HG03432 (cell line): ENCODE data around the gene MPHOSPH10.
"Not testable (repeated sequence)": the region's sequence is repeated elsewhere in the genome, so short reads cannot be mapped to it uniquely, and the experiment has no call there.

Experiments used
- ATAC-seq: cut with Tn5 transposase; IDR thresholded peaks from one replicate; pipeline ENCODE4 v1.9.1; 2021; ENCODE audit warnings: mild to moderate bottlenecking, moderate library complexity; ENCODE audit not compliant: unreplicated experiment

MPHOSPH10 gene

DNA sequence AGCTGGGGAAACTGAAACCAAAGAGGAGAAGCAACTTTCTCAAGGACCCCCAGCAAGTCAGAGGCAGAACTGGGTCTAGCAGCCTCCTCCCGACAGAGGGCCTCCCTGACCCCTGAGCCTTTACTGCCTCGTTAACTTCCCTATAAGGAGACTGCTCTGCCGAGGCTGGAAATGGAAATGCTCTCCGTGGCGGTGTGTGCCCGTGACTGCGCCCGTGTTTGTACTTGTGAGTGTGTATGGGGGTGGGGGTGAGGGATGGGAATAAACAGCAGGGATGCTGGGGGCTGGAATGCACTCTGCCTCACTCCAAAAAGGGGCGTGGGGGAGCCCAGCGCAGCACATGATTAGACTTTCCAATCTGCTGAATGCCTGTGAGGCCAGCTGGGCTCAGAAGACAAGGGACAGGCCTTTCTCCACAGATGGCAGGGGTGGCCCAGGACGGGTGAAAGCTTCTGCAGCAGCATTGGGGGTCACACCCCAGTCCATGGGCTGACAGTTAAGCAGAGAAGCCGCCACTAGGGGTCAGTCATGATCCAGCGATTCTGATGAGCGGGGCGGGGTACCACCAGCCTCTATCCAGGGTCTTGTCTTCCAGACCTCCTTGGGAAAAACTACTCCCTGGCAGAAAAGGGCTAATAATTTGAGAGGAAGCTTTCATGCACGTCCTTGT lies 26.8 kb downstream of the MPHOSPH10 start:
- peak; percentile 55 for ATAC-seq

DNA sequence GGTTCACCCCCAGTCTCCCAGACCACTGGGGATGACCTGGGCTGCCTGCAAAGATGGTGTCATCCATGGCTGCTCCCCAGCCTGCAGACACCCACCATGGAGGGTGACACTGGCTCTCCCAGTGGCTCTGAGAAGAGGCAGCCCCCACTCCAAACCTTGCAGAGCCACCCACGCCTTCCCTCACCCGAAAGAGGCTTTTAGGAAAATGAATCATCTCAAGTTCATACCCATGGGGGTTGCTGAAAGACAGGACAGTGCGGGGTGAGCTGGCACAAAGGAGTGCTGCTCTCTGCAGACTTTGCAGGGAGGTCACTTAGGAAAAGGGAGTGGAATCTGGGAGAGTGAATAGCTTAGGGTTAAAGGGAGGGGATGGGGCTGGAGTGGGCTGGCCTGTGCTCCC lies 36.4 kb downstream of the MPHOSPH10 start:
- ATAC-seq = no peak

DNA sequence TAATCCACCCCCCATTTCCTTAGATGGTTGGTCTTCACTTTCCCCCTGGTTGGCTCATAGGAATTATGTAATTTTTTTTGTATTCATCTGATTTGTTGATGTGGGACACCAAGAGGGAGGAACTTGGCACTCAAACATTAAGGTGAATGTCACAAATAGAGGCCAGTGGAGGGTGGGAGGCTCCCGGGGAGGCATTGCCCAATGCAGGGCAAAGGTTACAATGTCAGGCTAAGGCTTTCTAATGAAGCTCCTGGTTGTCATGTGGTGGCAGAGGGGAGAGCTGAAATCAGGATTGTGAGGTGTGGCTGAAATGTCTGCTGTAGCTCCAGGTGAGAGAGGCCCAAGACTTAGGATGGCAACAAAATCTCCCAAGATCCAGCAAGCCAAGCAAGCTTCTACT lies 42.7 kb downstream of the MPHOSPH10 start:
- no peak for ATAC-seq

DNA sequence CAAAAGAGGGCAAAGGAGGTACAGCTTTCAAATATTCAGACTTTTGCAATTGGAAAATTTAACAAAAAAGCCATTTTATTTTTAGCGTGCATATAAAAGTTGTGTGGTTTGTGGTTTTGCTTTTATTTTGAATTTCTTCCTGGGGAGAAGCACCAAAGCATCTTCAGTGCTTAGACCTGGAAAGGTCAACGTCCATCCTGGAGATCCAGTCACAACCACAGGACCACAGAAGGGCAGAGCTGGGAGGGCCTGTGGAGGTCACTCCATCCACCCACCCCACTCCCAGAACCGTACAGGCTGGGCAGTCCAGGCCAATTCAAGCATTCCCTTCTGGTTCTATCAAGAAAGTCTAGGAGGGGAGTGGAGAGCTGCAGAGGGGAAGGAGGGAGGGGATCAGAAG lies 43.8 kb downstream of the MPHOSPH10 start:
- no peak for ATAC-seq

DNA sequence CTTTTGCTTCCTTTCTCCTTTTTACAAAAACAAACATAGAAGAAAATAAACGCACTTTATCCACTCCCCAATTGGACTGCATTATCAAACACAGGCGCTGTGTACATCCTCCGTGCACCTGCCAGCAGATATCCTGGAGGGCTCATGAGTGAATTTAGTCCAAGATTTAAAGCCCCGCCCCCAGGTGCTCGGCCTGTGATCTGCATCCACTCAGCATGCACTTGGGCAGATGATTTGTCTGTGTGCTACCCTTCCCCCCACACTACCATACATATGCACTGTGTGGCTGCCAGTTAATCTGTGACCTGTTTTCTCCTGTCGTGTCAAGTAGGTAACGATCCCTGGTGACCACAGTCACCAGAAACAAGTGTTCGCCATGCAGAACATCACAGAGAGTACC lies 48.4 kb downstream of the MPHOSPH10 start:
- ATAC-seq = not testable (repeated sequence)

DNA sequence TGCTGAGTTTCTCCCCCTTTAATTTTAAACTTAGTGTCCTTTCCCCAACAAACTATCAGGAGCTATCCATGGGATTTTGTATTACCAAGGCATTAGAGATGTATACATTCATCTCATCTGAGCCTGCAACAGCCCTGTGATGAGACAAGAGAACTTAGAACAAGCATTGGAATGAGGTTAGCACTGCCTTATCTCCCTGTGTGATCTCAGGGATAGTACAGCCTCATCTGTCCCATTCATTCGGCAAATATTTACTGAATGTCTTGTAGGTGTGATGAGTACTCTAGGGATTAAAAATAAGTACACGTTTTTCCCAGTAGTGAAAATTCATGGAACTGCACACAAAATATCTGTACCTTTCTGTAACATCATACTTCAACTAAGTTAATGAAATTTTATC lies 50.9 kb downstream of the MPHOSPH10 start:
- ATAC-seq = no peak

DNA sequence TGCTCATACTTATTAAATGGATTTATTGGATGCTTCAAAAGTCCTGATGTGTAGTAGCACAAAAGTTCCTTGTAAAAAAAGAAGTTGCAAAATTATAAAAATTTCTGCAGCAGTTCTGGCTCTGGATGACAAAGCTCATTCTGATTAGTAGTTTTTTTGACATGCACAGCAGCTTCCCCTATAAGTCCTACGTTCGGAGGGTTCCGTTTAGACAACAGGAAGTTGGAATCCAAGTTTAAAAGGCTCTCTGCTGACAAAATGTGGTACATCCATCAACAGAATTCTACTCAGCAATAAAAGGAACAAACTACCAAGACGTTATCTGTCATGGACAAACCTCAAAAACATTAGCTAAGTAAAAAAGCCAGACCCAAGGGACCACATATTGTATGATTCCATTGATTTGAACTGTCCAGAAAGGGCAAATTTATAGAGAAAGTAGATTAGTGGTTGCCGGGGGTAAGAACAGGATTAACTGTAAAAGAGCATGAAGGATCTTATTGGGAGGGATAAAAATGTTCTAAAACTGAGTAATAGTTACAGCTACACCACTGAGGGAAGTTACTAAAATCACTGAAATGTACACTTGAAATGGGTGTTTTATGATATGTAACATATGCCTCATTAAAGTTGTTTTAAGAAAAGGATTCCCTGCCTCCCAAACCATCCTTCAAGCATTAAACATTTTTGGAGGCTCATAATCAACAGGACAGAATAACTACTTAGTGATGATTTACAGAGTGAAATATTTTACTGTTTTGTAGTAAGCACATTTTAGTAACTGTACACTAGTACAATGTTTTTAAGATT lies 53.1 kb downstream of the MPHOSPH10 start:
- not testable (repeated sequence) for ATAC-seq

DNA sequence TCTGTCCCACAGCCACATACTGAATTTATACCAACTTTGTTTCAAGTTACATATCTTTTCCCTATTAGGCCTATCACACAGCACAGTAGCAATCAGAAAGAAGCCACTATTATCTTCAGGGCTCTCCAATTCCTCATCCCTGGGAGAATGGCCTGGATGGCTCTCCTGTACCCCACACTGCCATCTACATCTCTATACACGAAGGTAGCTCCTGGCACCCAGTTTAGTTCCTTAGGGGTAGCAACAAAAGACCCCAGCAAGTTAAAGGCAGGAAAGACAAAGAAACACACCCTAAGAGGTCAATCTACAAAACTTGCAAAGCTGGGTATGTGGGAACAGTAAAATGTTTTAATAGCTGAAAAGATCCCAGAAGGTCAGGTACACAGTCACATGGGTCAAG lies 56.5 kb downstream of the MPHOSPH10 start:
- ATAC-seq = no peak

DNA sequence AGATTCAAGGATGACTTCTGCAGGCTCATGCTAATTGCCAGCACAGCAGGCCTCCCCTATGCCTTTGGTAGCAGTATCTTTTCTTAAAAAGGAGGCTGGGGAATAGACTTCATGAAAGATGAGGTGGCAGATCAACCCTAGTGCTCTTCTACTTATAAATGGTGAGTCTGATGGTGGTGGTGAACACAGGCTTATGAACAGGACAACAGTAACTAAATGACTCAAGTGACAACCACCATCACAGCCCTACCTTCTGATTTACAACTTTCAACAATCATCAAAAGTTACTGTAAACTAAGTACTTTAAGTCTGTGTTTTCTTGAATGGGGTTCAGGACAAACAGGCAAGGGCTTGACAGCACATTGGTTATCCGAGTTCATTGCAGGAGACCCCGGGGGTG lies 57.2 kb downstream of the MPHOSPH10 start:
- no peak for ATAC-seq

DNA sequence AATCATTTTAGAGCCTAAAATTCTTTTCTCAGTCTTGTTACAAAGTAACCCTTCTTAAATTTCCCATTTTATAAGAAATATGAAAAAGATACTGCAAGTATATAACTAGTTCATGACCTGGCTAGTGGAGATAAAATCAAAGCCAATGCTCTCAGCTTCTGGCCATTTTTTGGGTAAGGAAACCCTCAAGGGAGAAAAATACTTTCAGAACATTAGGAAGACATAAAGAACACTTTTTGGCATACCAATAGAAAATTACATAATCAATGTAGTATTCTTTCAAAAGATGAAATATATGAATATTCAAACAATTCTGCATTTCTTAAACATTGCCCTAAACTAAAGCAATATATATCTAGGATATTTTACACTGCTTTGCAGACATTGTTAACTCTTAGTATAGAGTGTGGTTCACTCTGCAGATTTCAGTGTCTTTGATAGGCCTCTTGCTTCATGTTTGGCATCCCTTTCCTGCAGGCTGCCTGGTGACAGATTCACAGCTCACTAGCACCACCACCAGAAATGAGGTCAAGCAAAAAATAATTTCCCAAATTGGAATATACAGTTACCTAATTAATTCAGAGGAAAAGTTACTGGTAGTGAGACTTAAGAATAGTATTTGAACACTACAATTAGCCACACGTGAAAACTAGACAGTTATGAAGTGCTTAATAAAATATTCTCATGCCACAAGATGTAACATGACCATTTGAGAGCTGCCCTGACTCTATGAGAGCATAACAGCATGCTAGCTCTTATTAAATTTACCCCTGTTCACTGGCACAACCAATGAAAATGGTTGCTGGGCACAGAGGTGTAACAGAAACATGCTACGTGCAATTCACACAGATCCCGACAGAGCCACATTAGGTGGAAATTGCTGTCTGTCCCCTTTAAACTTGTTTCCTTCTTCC lies 60.5 kb downstream of the MPHOSPH10 start:
- ATAC-seq = no peak

DNA sequence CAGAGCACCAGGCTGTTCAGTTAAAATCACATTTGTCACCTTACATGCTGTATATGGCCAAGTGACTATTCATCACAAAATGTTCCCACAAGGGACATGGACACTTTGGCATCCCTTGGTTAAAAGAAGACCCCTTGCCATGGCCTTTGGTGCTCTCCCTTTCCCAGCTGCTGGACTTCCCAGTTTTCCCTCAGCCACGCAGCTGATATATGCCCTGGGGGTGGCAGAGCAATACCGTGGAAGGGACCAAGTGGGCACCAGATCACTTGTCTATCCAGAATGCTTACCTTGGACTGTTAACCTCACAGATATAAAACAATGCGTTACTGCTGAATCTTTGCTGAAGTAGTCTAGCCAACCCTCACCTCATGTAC lies 61.1 kb downstream of the MPHOSPH10 start:
- ATAC-seq = no peak
